ENCODE results near the gene OVOL2.
A peak's percentile ranks its signal among the peaks of the same experiment; 100 is the strongest.

OVOL2 gene

GRCh38 chr20:18012901-18013300, 44.8 kb downstream of the OVOL2 start:
- no peak for DNase-seq (ENCODE audit: low spot score)

- no peak for DNase-seq (ENCODE audit: low spot score)
These were observed 45.6 kb downstream of the OVOL2 start for GRCh38 chr20:18011951-18012645.

- DNase-seq (ENCODE audit: low spot score) = no peak
These were observed 46.2 kb downstream of the OVOL2 start for GRCh38 chr20:18011482-18011881.

GRCh38 chr20:18009116-18009515, 48.6 kb downstream of the OVOL2 start:
- DNase-seq (ENCODE audit: low spot score) = no peak

GRCh38 chr20:18007534-18008292, 50.0 kb downstream of the OVOL2 start:
- DNase-seq (ENCODE audit: low spot score) = no peak

GRCh38 chr20:18006684-18007083, 51.0 kb downstream of the OVOL2 start:
- DNase-seq (ENCODE audit: low spot score) = no peak

- no peak for DNase-seq (ENCODE audit: low spot score)
These were observed 51.7 kb downstream of the OVOL2 start for GRCh38 chr20:18005990-18006364.

- DNase-seq (ENCODE audit: low spot score) = peak; percentile 62
These were observed 52.3 kb downstream of the OVOL2 start for GRCh38 chr20:18005170-18005989.

- DNase-seq (ENCODE audit: low spot score) = no peak
These were observed 53.2 kb downstream of the OVOL2 start for GRCh38 chr20:18004384-18005031.

GRCh38 chr20:18003897-18004296, 53.8 kb downstream of the OVOL2 start:
- no peak for DNase-seq (ENCODE audit: low spot score)

- no peak for DNase-seq (ENCODE audit: low spot score)
These were observed 56.4 kb downstream of the OVOL2 start for GRCh38 chr20:18001131-18001921.

GRCh38 chr20:17999566-17999965, 58.1 kb downstream of the OVOL2 start:
- no peak for DNase-seq (ENCODE audit: low spot score)

- DNase-seq (ENCODE audit: low spot score) = no peak
These were observed 59.3 kb downstream of the OVOL2 start for GRCh38 chr20:17998446-17998845.

GRCh38 chr20:17995967-17996819, 61.5 kb downstream of the OVOL2 start:
- DNase-seq (ENCODE audit: low spot score) = peak; percentile 67

- DNase-seq (ENCODE audit: low spot score) = no peak
These were observed 64.2 kb downstream of the OVOL2 start for GRCh38 chr20:17993546-17993945.

GRCh38 chr20:17992847-17993513, 64.7 kb downstream of the OVOL2 start:
- DNase-seq (ENCODE audit: low spot score) = no peak

- no peak for DNase-seq (ENCODE audit: low spot score)
These were observed 65.5 kb downstream of the OVOL2 start for GRCh38 chr20:17992224-17992637.

GRCh38 chr20:17990278-17990972, 67.3 kb downstream of the OVOL2 start:
- DNase-seq (ENCODE audit: low spot score) = no peak

- no peak for DNase-seq (ENCODE audit: low spot score)
These were observed 69.7 kb downstream of the OVOL2 start for GRCh38 chr20:17987988-17988387.

Measured in germinal center (tissue), 1 donor.